ENCODE measurements around the gene PLEKHA8.

Gene PLEKHA8, protein sequence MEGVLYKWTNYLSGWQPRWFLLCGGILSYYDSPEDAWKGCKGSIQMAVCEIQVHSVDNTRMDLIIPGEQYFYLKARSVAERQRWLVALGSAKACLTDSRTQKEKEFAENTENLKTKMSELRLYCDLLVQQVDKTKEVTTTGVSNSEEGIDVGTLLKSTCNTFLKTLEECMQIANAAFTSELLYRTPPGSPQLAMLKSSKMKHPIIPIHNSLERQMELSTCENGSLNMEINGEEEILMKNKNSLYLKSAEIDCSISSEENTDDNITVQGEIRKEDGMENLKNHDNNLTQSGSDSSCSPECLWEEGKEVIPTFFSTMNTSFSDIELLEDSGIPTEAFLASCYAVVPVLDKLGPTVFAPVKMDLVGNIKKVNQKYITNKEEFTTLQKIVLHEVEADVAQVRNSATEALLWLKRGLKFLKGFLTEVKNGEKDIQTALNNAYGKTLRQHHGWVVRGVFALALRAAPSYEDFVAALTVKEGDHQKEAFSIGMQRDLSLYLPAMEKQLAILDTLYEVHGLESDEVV

DNA sequence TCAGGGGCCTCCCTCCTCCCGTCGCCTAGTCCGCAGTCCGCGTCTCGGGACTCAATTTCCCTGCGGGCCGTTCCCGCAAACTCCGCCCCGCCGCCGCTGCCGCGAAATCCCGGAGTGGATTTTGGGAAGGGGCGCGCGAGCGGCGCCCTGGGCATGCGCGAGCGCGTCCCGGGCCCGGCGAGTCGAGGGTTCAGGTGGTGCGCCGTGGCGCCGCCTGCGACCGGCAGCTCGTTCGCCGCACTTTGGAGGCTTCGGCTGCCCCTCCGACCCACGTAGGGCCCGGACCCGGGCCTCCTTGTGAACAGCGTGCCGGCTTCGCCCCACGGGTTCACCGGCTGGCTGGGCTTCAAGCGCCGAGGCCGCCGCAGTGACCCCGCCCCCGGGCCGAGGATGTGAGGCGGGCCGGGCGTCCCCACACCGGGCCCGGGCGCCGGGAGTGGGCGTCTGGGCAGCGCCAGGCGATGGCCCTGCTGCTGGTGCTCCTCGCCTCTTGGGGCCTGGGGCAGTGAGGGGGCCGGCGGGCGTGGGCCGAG lies at the start of gene PLEKHA8:
TSS of gene PLEKHA8 (plus strand) at position 197 of the 533 bp plus-strand sequence. CDS start 351 bp downstream, outside the sequence.
- intact Hi-C loops (cut with DNase I) = loop anchor here (1.0 to 10.0 kb wide), 3 partner anchors 39 to 104 kb away; partner anchors contain the start of genes MTURN and SCRN1

DNA sequence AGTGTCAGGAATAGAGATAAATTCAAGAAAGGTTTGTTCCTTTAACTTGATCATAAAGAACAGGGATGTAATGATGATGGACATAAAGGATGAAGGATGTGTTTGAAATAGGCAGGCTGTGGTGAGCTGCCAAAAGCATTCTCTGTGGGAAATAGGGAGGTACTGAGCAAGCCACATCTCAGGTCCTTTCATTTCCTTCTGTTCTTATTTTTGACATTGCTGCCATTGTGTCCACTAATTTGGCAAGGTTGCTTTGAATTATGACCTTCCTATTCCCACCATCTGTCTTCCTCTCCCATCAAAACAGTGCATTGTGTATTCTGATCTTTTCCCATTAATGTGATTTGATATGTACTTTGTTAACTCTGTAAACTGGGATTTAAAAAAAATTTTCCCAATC lies 48.1 kb upstream of the PLEKHA8 start:
- DNase-seq = no peak
- intact Hi-C loops (cut with DNase I) = no loop called here

More for the DNA sequence above, at the start of gene PLEKHA8:
- DNase-seq = peak; percentile 83 to 98 (median 87)

DNA sequence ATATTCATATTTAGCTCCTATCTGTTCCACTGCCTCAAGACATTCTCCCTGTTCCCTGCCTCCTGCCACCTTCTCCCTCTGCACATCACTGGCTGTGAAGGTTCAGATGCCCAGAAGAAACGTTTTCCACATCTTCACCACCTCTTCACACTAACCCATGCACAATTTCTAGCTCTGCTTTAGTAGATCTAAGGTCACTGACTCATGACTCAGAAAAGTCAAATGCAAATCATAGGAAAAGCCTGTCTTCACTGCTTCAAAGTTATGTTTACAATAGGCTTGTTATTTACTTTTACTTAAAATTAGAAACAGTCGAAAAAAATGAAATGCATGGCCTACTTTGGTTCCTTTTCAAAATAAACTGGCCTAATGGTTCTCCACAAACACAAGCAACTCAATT lies 41.1 kb upstream of the PLEKHA8 start:
- DNase-seq = no peak
- intact Hi-C loops (cut with DNase I) = no loop called here

DNA sequence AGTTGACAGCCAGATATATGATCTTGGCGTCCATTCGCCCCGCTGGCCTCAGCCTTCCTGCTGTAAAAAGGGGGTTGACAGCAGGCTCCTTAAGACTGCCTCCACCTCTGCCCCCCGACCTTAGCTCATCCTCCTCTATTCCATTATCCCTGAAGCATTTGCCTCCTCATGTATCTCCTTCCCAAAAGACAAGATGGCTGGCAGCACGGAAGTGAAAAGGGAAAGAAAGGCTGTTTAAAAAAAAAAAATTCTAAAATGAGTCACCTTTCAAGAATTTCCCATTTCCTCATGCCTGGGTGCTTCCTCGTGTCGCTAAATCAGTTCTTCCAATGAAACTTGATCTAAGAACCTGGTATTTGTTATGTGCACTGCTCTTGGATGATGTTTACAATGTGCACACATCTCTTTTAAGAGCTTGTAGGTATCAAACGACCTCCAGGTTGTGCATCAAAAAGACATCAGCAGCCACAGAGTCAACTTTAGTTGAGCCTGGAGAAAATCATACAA lies 40.3 kb upstream of the PLEKHA8 start:
- intact Hi-C loops (cut with DNase I) = no loop called here
- no peak for DNase-seq

DNA sequence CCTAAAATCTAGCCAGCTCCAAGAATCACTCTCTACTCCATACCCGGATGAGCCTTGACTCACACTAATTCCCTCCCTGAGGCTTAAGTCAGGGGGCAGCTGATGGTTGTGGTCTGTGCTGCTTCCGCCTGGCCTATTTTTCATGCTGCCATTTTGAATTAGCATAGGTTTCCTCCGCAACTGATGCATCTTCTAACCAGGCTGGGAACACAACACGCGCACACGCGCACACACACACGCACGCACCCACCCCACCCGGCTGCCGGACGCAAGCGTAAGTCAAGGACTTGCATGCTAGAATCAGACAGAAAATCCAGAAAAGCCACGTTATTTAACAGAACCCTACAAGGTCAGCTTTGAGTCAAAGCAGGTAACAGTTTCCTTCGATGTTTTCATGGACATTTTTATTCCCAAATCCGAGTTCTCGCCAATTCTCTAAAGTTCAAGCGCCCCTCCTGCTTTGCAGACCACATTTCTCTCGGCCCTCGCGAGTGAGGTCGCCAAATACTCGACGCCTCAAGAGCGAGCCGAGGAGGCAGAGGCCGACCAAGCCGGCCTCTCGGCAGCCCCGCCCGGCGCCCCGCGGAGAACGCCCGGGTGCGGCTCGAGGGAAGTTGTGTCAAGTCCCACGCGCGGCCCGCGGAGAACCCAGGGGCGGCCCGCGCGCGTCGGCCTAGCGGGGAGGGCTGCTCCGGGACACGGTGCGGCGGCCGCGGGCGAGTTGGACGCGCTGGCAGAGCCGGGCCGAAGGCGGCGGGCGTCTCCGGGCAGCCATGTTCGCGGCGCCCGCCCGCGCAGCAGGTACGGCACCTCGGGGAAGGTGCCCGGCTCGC lies 39.6 kb upstream of the PLEKHA8 start:
- intact Hi-C loops (cut with DNase I) = loop anchor here (1.0 kb wide), 1 partner anchor 40 kb away; the partner anchor contains the start of gene PLEKHA8
- DNase-seq = peak; percentile 29 to 93 (median 58)

DNA sequence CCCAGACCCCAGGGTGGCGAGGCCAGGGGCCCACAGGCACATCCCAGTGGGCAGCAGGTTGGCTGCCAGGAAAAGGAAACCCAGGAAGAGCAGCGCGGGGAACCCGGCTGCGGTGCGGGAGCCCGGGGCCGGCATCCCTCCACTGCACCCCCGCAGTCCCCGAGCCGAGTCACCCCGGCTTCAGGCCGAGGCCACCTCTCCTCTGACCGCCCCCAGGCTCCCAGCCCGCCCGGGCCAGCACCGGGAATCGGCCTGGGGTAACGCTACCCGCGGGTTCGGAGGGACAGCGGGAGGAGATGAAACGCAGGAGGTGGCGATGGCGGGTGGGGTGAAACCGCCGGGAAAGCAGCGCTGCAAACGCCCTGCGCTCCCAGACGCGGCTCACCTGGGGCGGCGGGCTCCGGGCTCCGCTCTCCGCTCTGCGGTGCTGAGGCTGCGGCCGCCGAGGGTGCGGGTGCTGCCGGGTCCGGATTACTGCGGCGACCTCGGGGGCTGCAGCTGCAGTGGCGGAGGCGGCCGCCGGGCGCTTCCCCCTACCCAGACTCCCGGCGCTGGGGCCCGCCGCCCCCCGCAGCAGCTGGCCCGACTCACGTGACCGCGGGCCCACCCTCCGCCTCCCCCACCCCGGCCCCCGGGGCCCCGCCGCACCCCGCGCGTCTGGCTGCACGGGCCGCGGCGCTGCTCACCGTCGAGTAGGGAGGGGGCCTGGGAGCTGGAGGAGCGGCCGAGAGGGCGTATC lies 38.8 kb upstream of the PLEKHA8 start, which contains the start of gene SCRN1:
TSS of gene SCRN1 (minus strand) at position 545 of the 739 bp plus-strand sequence. CDS start 20,734 bp downstream, outside the sequence.
- intact Hi-C loops (cut with DNase I) = loop anchor here (1.0 kb wide), 1 partner anchor 39 kb away; the partner anchor contains the start of gene PLEKHA8
- peak; percentile 32 to 93 (median 53) for DNase-seq

DNA sequence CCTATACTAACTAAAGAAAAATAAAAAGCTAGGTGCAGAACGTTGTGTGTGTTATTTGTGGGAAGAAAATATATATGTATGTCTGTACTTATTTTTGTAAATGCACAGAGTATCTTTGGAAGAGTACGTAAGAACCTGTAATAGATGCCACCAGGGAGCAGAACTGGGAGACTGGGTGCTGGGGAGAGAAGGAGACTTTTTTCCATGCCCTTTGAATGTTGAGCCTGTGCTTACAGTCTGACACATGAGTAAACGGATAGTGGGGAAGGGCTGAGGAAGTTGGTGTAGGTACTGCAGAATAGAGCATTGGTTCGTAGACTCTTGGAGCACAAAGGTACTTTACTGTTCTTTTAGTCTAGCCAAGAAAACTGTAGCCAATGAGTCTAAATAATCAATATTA lies 37.3 kb upstream of the PLEKHA8 start:
- DNase-seq = no peak
- intact Hi-C loops (cut with DNase I) = no loop called here

DNA sequence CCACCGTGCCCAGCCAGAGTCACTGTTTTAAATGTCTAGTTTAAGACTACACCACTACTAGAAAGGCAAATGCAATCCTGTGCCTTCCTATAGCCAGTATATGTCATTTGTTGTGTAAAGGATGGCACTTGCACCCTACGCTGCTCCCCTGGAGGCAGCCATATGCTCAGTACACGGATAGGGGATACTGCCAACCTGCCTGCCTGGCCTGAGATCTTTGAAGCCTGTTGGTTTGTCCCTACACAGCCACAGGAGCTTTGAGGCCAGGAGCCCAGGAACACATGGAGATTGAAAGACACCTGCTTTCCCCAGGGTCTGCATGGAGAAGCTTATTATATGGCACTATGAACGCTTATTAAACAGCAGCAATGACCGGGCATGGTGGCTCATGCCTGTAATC lies 36.3 kb upstream of the PLEKHA8 start:
- no peak for DNase-seq

DNA sequence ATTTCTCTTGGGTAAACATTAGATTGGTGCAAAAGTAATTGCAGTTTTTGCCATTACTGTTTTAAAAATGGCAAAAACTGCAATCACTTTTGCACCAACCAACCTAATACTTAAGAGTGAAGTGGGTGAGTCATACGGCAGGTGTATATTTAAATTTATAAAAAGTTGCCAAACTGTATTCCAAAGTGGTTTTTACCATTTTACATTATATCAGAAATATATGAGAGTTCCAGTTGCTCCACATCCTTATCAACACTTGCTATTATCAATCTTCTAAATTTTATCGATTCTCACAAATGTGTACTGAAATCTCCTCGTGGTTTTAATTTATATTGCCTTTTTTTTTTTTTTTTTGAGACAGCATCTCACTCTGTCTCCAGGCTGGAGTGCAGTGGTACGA lies 35.1 kb upstream of the PLEKHA8 start:
- no peak for DNase-seq
- intact Hi-C loops (cut with DNase I) = no loop called here

More for the DNA sequence above, 36.3 kb upstream of the PLEKHA8 start:
- intact Hi-C loops (cut with DNase I) = no loop called here

DNA sequence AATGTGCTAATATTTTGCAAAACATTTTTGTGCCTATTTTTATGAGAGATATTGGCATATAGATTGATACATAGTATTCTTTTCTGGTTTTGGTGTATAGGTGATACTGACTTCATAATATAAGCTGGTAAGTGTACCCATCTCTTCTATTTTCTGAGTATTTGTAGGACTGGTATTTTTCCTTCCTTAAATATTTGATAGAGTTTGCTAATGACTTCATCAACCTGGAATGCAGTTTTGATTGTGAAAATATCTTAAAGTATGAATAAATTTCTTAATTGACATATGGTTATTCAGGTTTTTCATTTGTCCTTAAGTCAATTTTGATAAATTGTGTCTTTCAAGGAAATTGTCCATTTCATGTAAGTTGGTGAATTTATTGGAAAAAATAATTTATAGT lies 32.6 kb upstream of the PLEKHA8 start:
- intact Hi-C loops (cut with DNase I) = no loop called here
- no peak for DNase-seq

DNA sequence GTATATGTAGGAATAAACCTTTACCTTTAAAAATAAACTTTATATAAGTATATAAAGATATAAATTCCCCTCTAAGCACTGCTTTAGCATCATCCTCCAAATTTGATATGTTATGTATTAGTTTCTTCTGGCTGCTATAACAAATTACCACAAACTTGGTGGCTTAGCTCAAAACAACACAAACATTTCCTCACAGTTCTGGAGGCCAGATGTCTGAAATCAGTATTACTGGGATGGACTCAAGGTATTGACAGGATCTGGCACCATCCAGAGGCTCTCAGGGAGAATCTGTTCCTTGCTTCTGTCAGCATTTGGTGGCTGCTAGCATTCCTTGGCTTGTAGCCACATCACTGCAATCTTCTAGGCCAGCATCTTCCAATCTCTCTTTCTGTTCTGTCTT lies 31.9 kb upstream of the PLEKHA8 start:
- intact Hi-C loops (cut with DNase I) = no loop called here
- no peak for DNase-seq

DNA sequence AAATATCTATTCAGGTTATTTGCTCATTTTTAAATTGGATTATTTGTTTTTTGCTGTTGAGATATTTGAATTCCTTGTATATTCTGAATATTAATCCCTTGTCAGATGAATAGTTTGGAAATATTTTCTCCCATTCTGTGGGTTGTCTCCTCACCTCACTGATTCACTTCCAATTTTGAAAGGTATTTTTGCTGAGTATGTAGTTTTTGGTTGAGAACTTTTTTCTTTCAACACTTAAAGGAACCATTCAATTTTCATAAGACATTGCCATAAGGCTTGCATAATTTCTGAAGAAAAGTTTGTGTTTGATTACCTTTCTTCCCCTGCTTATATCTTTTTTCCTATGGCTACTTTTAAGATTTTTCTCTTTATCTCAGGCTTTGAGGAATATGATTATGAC lies 29.7 kb upstream of the PLEKHA8 start:
- intact Hi-C loops (cut with DNase I) = no loop called here
- DNase-seq = no peak

DNA sequence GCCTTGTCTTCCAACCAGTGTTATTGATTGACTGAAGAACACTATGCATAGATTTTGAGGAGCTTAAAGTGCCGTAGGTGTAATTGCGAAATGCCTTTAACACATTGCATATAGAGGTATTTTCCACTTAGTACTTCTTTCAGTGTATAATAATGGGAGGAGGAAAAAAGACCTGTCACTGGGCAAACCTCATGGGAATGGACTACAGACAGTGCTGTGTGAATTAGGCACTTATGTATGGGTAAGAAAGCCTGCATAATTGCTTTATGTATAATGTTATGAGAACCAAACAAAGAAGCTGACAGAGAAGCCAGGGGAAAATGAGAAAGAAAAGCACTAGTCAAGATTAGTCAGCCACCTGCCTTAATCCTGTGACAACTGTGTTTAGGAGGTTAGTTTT lies 26.2 kb upstream of the PLEKHA8 start:
- no peak for DNase-seq
- intact Hi-C loops (cut with DNase I) = no loop called here

DNA sequence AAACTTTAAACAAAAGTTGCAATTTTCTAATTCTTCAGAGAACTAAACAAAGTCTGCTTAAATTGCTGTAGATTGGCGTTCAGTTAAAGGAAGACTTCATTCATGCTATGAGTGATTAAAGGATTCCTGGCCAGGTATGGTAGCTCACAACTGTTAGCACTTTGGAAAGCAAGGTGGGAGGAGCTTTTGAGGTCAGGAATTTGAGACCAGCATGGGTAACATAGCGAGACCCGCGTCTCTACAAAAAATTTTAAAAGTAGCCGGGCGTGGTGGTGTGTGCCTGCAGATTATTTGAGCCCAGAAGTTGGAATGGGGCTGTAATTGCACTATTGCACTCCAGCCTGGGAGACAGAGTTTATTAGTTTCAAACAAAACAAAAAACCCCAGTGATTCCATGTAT lies 25.1 kb upstream of the PLEKHA8 start:
- DNase-seq = no peak
- intact Hi-C loops (cut with DNase I) = no loop called here

DNA sequence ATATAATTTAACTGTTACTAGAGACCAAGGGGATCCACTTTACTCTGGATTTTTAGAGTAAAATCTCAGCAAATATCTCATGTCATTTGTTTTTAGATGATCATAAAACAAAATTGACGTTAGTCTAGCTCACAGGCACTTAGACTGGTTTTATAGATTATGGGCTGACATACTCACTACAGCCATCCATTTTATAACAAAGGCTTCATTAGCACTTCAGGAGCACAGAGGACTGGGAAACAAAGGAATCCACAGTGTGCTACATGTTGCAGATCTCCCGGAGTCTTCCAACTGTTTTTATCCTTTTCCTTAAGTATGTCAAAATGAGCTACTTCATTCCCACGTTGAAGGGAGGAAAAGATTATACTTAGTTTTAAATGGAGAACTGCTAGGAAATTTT lies 22.7 kb upstream of the PLEKHA8 start:
- no peak for DNase-seq
- intact Hi-C loops (cut with DNase I) = no loop called here

DNA sequence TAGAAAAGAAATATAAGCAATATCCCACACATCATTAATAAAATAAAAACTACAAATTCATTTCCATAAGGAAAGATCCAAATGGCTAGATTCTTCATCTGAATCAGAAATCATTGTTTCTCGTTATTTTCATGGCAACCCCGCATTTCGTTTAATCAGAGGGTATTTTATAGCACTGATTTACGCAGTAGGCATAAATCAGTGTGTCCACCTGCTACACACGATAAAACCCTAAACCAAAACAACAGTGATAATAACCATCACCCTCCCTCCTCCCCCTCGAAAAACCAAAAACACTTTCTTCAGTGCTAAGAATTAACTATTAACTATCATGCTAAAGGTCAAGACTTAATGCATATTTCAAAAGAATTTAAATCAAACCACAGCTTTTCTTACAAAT lies 18.2 kb upstream of the PLEKHA8 start:
- DNase-seq = no peak
- intact Hi-C loops (cut with DNase I) = no loop called here

DNA sequence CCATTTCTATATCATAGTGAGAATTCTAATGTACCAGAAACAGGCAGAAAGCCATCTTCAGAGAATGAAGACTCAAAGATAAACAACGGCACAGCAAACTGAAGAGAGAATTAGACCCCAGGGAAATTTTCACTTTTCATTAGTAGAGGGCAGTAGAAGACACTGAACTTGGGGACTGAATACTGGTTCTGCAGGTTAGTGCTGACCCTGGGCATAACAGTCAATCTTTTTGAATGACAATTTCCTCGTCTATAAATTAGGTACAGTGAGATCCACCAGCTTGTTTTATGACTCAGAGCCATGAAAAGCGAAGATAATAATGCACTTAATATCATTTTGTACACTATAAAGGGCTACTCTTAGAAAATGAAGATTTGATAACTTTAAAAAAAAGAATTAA lies 15.5 kb upstream of the PLEKHA8 start:
- DNase-seq = no peak
- intact Hi-C loops (cut with DNase I) = no loop called here

DNA sequence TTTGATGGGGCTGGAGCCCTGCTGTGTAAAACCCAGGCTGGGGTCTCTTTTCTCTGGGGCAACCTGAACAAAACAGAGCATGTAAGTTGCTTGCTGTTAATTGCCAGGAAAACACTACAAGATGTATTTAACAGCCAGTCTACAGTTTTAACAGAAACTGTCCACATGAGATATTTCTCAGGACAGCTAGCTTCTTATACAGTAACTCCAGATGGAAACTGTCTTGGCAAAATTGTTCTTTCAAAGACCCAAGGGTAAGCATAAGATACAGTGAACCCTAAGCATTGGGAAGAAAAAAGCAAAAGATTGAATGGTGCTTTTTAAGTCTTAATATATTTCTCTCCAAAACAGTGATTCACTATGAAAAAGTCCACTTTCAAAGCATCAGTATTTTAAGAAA lies 9.8 kb upstream of the PLEKHA8 start:
- no peak for DNase-seq
- intact Hi-C loops (cut with DNase I) = no loop called here

DNA sequence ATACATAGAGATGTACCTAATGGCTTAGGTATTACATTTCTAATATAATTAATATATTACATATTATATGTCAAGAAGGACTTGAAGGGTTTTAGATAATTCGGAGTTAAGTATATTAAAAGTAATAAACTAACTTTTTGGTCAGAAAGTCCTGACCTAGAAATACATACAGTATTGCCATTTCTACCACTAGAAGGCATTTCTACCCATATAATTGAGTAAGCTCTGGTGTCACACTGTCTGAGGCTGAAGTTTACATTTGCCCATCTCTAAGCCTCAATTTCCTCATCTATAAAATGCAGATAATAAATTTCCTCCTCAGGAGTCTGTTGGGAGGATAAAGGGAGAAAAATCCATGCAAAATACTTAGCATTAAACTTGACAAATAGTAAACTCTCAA lies 8.8 kb upstream of the PLEKHA8 start:
- intact Hi-C loops (cut with DNase I) = no loop called here

DNA sequence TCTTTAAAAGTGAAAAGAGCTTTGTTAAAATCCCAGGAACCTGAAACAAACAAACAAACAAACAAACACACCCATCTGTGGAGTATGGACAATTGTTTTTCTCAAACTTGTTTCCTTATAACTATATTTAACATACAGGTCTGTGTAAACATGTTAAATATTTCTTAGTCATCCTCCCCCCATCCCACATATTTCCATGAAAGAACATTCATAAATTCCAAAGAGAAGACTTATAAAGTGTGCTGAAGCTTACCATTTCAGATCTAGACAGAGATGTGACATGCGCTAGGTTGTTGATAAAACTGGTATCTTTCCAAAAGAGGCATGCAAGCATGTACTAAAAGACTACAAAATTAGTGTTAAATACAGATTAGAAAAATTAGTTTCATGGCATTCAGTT lies 8.3 kb upstream of the PLEKHA8 start:
- intact Hi-C loops (cut with DNase I) = loop anchor here (10.0 kb wide), 1 partner anchor 45 kb away; no protein-coding TSS in a partner anchor
- no peak for DNase-seq

More for the DNA sequence above, 8.8 kb upstream of the PLEKHA8 start:
- DNase-seq = no peak

Data from posterior cingulate gyrus (tissue), 11 donors.